Activated B cell treated with CpG ODN at 0.5 μM for 24 hours (primary cell): ENCODE results near the gene PI4KA. TPM values are rescaled to one million over a fixed set of nuclear protein-coding genes. Genes with fewer than 3 reads are reported as not detected.

Experiments
- ATAC-seq: fragments of 200-7000 bp; cut with Tn5 transposase; one replicate; pipeline ENCODE4 v1.10.0; 2021; ENCODE audit warnings: low read depth, mild to moderate bottlenecking, moderate library complexity
- CTCF ChIA-PET: fragments of 350-600 bp; sonication (Branson Sonifier 250); formaldehyde crosslinking; loops from one replicate; lab custom pipeline; 2021; ENCODE audit warnings: antibody characterized with exemption; lab: Charles Lee
- POLR2A ChIA-PET: fragments of 350-600 bp; sonication (Branson Sonifier 250); formaldehyde crosslinking; loops from one replicate; lab custom pipeline; 2021; ENCODE audit warnings: antibody characterized with exemption; lab: Charles Lee
- DNase-seq: peaks from one replicate; pipeline ENCODE4 v3.0.0; 2022
- H3K27ac Mint-ChIP-seq: one replicate; pipeline ENCODE4 v1.8.0; 2020; ENCODE audit warnings: mixed read lengths
- H3K27me3 Mint-ChIP-seq: one replicate; pipeline ENCODE4 v1.8.0; 2021; ENCODE audit warnings: mixed read lengths
- H3K36me3 Mint-ChIP-seq: one replicate; pipeline ENCODE4 v1.8.0; 2021; ENCODE audit warnings: low read depth, mixed read lengths
- H3K4me1 Mint-ChIP-seq: one replicate; pipeline ENCODE4 v1.8.0; 2021; ENCODE audit warnings: mixed read lengths
- H3K4me3 Mint-ChIP-seq: one replicate; pipeline ENCODE4 v1.8.0; 2020; ENCODE audit warnings: mild to moderate bottlenecking, mixed read lengths
- H3K9me3 Mint-ChIP-seq: one replicate; pipeline ENCODE4 v1.8.0; 2020; ENCODE audit warnings: mixed read lengths
- intact Hi-C: fragments of 100-400 bp; cut with micrococcal nuclease; formaldehyde crosslinking; loops from one replicate; pipeline ENCODE4 v1.15.1; 2024
- total RNA-seq: library from RNA; stranded (reverse); gene quantifications from 2 replicates; pipeline ENCODE4 v1.2.3, GENCODE V29; 2022
- TF ChIP-seq, protein P1 (sequence below): fragments of 200-600 bp; IDR thresholded peaks from one replicate; pipeline ENCODE4 v1.8.0; 2022; ENCODE audit warnings: antibody characterized with exemption, mild to moderate bottlenecking

Gene PI4KA
- total RNA-seq, 1 donor from 2014 or later = 114 TPM

GRCh38 chr22:20792966-20793728, 65.5 kb downstream of the PI4KA start:
- no peaks in the 10 kb centered on the region for H3K27me3 Mint-ChIP-seq
- H3K9me3 Mint-ChIP-seq = no peaks in the 10 kb centered on the region
- peaks cover 1% of the 10 kb centered on the region for H3K4me1 Mint-ChIP-seq
- ChIA-PET CTCF (interaction anchor here (1.0 kb wide), 3 partner anchors 9 to 144 kb away, joined by 4 to 5 read pairs (median 4); no protein-coding TSS in a partner anchor), POLR2A (no interaction called here)
- no peak overlapping the region for H3K27ac Mint-ChIP-seq
- ATAC-seq (no peak), DNase-seq (no peak)
- H3K4me3 Mint-ChIP-seq = no peak overlapping the region
- H3K36me3 Mint-ChIP-seq = peaks cover 84% of the 10 kb centered on the region
- TF ChIP-seq, protein P1, sequence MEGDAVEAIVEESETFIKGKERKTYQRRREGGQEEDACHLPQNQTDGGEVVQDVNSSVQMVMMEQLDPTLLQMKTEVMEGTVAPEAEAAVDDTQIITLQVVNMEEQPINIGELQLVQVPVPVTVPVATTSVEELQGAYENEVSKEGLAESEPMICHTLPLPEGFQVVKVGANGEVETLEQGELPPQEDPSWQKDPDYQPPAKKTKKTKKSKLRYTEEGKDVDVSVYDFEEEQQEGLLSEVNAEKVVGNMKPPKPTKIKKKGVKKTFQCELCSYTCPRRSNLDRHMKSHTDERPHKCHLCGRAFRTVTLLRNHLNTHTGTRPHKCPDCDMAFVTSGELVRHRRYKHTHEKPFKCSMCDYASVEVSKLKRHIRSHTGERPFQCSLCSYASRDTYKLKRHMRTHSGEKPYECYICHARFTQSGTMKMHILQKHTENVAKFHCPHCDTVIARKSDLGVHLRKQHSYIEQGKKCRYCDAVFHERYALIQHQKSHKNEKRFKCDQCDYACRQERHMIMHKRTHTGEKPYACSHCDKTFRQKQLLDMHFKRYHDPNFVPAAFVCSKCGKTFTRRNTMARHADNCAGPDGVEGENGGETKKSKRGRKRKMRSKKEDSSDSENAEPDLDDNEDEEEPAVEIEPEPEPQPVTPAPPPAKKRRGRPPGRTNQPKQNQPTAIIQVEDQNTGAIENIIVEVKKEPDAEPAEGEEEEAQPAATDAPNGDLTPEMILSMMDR = no peak
- intact Hi-C loops = no loop called here

DNA sequence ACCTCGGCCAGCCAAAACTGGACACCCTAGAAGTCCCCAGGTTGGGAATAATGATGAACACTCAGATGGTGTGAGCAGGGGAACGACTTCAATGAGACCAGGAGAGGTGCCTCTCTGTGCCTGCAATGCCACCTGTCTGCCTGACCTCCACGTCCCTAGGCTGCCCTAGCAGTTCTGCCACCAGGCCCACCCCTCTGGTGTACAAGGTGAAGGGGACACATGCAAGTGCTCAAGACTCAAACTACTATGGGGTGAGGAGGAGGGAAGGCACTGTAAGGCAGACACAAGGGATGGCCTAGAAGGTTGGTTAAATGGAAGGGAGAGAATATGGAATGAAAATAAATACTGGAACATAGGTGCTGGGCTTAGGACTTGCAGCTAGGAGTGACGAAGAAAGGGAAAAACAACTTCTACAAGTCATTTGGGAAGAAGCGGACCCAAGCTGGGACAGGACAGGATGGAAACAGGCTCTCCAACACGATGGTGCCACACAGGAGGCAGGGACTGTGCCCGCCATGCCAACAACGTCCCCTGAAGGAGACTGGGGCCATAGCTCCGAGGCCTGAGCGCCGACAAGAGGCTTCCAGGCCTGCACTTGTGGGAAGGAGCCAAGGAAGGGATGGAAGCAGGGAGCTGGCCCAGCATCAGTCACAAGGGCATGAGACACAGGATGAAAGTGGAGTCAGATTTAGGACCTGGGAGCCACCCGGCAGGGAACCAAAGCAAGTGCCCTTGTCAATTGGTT, 66.2 kb downstream of the PI4KA start:
- ChIA-PET CTCF (no interaction called here), POLR2A (no interaction called here)
- H3K36me3 Mint-ChIP-seq = peaks cover 84% of the 10 kb centered on the region
- no peak overlapping the region for H3K4me3 Mint-ChIP-seq
- no peak for ATAC-seq
- H3K27me3 Mint-ChIP-seq = no peaks in the 10 kb centered on the region
- DNase-seq = no peak
- no peak overlapping the region for H3K27ac Mint-ChIP-seq
- intact Hi-C loops = no loop called here
- H3K4me1 Mint-ChIP-seq = no peaks in the 10 kb centered on the region
- TF ChIP-seq, protein P1 = no peak
- no peaks in the 10 kb centered on the region for H3K9me3 Mint-ChIP-seq

DNA sequence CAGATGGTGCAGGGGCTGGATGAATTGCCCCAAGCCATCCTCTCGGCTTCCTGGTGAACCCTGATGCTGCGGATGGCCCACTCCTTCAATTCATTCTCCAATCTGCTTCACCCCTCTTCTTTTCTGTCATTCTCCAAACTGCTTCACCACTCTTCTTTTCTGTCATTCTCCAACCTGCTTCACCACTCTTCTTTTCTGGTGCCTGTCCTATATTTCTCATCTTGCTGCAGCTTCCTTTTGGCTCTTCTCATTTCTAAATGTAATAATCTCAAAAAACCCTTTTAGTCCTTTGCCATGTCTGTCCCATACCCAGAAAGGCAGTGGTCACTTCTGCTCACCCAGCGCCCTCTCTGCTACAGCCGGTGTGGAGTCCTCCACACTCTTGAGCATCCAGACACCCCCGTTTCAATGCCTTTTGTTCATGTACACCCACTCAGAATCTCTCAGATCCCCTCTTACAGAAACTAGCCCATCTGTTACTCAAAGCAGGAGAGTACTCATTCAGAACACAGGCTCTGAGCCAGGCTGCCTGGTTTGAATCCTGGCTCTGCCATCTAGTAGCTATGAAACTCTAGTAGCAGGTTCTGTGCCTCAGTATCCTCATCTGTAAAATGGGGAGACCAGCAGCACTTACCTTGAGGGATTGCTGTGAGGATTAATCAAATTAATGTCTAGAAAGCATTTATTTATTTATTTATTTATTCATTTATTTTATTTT, 69.8 kb downstream of the PI4KA start:
- ChIA-PET CTCF (no interaction called here), POLR2A (no interaction called here)
- ATAC-seq (no peak), DNase-seq (no peak)
- no peaks in the 10 kb centered on the region for H3K9me3 Mint-ChIP-seq
- no peak overlapping the region for H3K4me3 Mint-ChIP-seq
- H3K36me3 Mint-ChIP-seq = peaks cover 72% of the 10 kb centered on the region
- no peaks in the 10 kb centered on the region for H3K27me3 Mint-ChIP-seq
- peaks cover 9% of the 10 kb centered on the region for H3K4me1 Mint-ChIP-seq
- intact Hi-C loops = no loop called here
- TF ChIP-seq, protein P1 = no peak
- no peak overlapping the region for H3K27ac Mint-ChIP-seq

DNA sequence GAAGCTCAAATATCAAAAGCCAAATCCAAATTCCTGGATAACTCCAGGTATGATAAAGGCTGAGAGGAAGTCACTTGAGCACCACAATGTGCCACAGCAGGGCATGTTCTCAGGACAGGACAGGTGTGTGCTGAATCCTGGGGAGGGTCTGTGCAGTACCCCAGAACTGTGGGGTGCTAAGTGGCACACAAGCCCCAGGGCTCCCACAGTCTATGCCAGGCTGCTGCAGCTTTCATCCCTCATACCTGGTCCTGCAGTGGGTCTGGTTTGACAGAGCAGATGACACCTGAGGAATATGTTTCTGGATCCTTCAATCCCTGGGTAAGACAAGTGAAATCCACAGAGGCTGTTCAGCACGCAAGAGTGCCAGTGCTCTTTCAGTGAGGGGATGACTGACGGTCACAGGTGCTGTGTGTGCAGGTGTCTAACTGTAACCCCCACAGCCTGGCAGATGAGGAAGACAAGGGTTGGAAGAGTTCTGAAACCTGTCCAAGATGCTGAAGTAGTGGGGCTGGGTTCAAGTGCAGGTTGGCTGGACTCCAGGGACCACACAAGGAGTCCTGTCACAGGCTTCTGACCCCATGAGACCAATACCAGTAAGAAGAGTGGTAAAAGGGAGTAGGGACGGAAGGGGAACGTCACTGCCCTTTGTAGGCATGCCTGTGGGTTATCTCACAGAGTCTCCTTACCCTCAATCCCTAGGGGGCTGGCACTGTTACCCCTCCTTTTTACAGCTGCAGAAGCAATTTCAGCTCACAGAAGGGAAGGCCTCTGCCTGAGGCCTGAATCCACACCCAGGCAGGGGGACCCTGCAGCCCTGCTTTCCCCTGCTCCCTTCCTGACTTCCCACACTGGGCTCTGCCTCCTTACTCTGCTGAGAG, 70.6 kb downstream of the PI4KA start:
- ChIA-PET CTCF (interaction anchor here (1.0 kb wide), 1 partner anchor 38 kb away, joined by 6 read pairs; no protein-coding TSS in a partner anchor), POLR2A (no interaction called here)
- Mint-ChIP-seq H3K36me3 (peaks cover 65% of the 10 kb centered on the region), H3K27me3 (no peaks in the 10 kb centered on the region), H3K4me3 (no peak overlapping the region), H3K9me3 (no peaks in the 10 kb centered on the region), H3K4me1 (peaks cover 16% of the 10 kb centered on the region), H3K27ac (no peak overlapping the region)
- no peak for ATAC-seq
- TF ChIP-seq, protein P1 = no peak
- intact Hi-C loops = no loop called here
- no peak for DNase-seq
